Measurements from ENCODE around the gene SOX13.
"Not testable (repeated sequence)": the region's sequence is repeated elsewhere in the genome, so short reads cannot be mapped to it uniquely, and the experiment has no call there.

The SOX13 gene

DNA sequence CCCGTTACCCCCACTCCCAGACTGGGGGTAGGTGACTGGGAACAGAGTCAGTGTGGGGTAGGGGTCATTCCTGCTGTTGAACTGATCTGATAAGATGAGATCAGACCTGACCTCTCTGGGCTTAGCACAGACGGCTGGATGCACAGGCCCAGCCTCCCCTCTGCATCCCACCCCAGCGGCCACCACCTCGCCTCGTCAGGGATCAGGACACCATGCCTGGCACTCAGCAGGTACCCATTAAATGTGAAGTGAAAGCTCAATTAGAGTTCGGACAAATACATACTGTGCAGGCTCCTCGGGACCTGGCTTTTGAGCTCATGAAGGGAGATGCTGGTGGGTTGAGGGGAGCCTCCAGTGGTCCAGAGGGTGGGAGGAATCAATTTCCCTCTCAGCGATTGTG, 15.7 kb downstream of the SOX13 start:
- H3K4me3 Mint-ChIP-seq: no peak overlapping the region
- no peaks in the 10 kb centered on the region for H3K27me3 Mint-ChIP-seq
- no peak overlapping the region for H3K27ac Mint-ChIP-seq
- no peaks in the 10 kb centered on the region for H3K9me3 Mint-ChIP-seq
- H3K36me3 Mint-ChIP-seq (ENCODE audit: low read depth): no peaks in the 10 kb centered on the region
- DNase-seq: no peak
- no peak for ATAC-seq
- H3K4me1 Mint-ChIP-seq: peaks cover 5% of the 10 kb centered on the region

DNA sequence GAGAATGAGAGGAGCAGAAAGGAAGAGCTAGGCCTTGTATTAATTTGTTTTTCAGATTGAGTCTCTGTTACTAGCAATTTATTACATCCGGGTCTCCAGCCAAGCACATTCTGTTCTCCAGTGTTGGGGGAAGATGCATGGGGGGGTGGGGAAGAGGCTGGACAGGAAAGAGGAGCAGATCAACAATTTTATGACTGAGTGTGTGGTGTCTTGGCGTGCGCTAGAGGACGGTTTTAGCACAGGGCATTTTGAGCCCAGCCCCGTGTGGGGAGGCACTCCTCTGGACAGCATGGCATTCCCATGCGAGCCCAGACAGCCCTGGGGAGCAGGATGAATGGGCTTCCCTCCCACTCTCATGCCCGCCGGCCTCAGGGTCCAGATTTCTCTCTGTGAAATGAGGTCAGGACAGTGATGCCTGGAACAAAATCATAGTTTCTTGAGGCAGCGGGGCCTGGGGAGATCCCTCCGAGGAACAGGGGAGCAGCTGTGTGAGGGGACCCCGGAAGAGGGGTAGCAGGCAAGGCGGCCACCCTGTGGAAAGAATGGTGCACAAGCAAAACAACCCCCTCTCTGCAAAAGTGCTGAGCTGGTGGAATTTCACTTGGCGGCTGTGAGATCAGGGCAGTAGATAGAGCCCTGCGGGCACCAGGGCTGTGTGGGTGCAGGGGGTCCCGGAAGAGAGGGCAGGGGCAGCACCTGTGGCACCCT, 16.3 kb downstream of the SOX13 start:
- Mint-ChIP-seq H3K27ac (no peak overlapping the region), H3K27me3 (no peaks in the 10 kb centered on the region), H3K9me3 (no peaks in the 10 kb centered on the region), H3K4me1 (peaks cover 12% of the 10 kb centered on the region), H3K4me3 (no peak overlapping the region), H3K36me3 (ENCODE audit: low read depth) (no peaks in the 10 kb centered on the region)
- ATAC-seq: no peak
- no peak for DNase-seq

DNA sequence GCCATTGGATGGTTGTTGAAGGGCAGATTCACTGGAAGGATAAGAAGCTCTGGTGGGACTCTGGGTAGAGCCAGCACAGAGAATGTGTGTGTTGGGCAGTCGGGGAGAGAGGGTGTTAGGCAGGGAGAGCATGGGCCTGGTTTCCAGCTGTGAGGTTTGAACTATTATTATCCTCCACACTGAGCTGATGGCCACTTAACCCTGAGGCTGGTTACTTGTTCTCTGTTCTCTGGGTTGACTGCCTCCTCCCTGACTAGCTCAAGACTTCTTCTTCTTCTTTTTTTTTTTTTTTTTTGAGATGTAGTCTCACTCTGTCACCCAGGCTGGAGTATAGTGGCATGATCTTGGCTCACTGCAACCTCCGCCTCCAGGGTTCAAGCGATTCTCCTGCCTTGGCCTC, 17.2 kb downstream of the SOX13 start:
- H3K4me3 Mint-ChIP-seq; H3K27ac Mint-ChIP-seq; H3K9me3 Mint-ChIP-seq; DNase-seq; H3K27me3 Mint-ChIP-seq; H3K36me3 Mint-ChIP-seq (ENCODE audit: low read depth); ATAC-seq: not testable (repeated sequence)
- peaks cover 13% of the 10 kb centered on the region for H3K4me1 Mint-ChIP-seq

DNA sequence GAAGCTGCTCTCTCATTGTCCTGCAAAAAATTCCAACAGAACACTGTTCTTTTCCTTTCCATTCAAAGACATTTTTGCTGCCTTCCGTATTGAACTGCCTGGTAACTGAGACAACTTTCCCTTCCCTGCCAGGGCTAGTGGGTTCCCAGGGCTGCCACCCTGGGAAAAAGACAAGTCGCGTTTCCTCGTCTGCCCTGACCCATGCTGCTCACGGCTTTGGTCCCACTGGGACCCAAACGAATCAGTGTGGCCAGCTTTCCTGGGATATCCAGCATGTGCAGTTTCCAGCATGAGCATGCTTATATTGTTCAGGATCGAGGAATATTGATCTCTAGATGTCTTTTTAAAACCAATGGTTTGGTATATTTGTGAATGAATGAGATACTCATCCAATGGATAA, 18.2 kb downstream of the SOX13 start:
- ATAC-seq (no peak), DNase-seq (no peak)
- peaks cover 13% of the 10 kb centered on the region for H3K4me1 Mint-ChIP-seq
- H3K27ac Mint-ChIP-seq: no peak overlapping the region
- H3K36me3 Mint-ChIP-seq (ENCODE audit: low read depth): no peaks in the 10 kb centered on the region
- no peaks in the 10 kb centered on the region for H3K27me3 Mint-ChIP-seq
- no peak overlapping the region for H3K4me3 Mint-ChIP-seq
- H3K9me3 Mint-ChIP-seq: no peaks in the 10 kb centered on the region

DNA sequence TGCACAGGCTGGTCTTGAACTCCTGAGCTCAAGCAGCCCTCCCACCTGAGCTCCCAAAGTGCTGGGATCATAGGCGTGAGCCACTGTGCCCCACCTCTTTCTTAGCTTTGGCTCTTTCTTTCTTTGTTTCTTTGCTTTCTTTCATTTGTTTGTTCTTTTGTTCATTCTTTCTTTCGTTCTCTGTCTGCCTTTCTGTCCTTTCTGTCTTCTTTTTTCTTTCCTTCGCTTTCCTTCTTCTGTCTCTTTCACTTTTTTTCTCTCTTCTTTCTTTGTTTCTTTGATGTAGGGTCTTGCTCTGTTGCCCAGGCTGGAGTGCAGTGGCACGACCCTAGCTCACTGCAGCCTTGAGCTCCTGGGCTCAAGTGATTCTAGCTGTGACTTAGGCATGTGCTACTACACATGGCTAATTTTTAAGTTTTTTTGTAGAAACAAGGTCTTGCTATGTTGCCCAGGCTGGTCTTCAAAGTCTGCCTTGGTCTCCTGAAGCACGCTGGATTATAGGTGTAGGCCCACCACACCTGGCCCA, 18.9 kb downstream of the SOX13 start:
- H3K36me3 Mint-ChIP-seq (ENCODE audit: low read depth): no peaks in the 10 kb centered on the region
- ATAC-seq (no peak), DNase-seq (no peak)
- H3K4me1 Mint-ChIP-seq: peaks cover 15% of the 10 kb centered on the region
- H3K27me3 Mint-ChIP-seq: no peaks in the 10 kb centered on the region
- H3K9me3 Mint-ChIP-seq: no peaks in the 10 kb centered on the region
- no peak overlapping the region for H3K27ac Mint-ChIP-seq
- no peak overlapping the region for H3K4me3 Mint-ChIP-seq

DNA sequence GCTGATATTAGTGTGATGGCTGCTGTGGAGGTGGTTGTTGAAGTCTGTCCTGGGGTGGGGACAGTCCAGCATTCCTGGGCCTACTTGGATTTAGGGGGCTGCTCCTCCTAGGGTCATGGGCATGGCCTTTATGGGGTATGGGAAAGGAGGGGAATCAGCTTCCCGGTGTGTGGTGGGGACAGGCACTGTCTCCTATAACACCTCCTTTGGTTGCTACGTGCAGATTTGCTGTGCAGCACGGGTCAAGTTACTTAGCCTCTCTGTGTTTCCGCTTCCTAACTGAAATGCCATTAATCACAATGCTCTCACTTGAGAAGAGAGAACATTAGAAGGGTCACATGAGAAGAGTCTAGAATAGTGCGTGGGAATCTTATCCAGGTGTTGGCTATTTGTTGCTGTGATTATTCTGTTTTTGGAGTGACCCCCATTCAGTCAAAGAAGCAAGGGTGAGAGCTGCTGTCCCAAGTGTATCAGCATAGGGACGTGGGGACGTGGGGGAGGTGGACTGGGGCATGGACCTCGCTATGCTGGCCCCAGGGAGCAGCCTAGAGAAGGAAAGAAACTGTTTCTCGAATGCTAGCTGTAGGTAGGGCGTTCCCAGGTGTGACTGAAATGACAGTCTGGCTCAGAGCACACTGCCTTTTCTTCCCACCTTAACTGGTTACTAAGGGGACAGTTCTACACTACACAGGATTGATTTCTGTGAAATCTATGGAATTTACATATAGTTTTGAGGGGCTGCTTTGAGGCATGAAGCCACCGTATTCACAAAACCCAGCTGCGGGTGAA, 19.9 kb downstream of the SOX13 start:
- Mint-ChIP-seq H3K27ac (no peak overlapping the region), H3K27me3 (no peaks in the 10 kb centered on the region), H3K4me3 (no peak overlapping the region), H3K9me3 (no peaks in the 10 kb centered on the region), H3K36me3 (ENCODE audit: low read depth) (no peaks in the 10 kb centered on the region), H3K4me1 (peaks cover 18% of the 10 kb centered on the region)
- no peak for ATAC-seq
- no peak for DNase-seq

DNA sequence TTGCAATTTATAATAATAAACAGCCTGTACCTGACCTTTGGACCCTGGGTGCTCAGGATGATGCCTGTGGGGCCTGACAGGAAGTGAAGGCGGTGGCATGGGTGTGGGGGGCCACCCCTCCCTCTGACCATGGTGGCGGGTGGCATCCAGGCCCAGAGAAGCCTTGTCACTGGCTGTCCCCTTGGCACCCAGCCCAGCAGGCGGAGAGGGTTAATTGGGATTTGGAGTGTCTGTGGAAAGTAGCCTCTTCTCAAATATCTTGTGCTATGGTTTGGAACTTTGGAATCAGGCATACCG, 20.5 kb downstream of the SOX13 start:
- H3K4me3 Mint-ChIP-seq: no peak overlapping the region
- no peaks in the 10 kb centered on the region for H3K27me3 Mint-ChIP-seq
- H3K4me1 Mint-ChIP-seq: peaks cover 18% of the 10 kb centered on the region
- H3K27ac Mint-ChIP-seq: peak overlapping the region; percentile 26
- ATAC-seq (no peak), DNase-seq (no peak)
- H3K9me3 Mint-ChIP-seq: no peaks in the 10 kb centered on the region
- no peaks in the 10 kb centered on the region for H3K36me3 Mint-ChIP-seq (ENCODE audit: low read depth)

DNA sequence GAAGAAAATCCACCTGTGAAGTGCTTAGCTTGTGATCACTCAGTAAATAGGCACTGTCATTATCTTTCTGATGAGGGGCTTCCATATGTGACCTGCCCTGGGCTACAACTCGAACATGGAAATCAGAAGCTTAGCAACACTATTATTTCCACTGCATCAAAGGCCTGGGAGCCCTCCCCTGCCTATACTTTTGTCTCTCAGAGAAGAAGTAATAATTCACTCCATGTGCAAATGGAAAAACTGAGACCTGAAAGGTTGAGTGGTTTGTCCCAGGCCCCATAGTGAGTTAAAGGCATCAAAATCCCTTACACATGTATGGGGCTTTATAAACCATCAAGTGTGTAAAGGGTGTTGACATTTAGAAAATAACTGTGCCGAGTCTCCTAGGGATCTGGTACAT, 20.9 kb downstream of the SOX13 start:
- H3K4me3 Mint-ChIP-seq: no peak overlapping the region
- DNase-seq (no peak), ATAC-seq (peak; percentile 38)
- peaks cover 18% of the 10 kb centered on the region for H3K4me1 Mint-ChIP-seq
- H3K27ac Mint-ChIP-seq: peak overlapping the region; percentile 26
- H3K9me3 Mint-ChIP-seq: no peaks in the 10 kb centered on the region
- H3K36me3 Mint-ChIP-seq (ENCODE audit: low read depth): no peaks in the 10 kb centered on the region
- no peaks in the 10 kb centered on the region for H3K27me3 Mint-ChIP-seq

DNA sequence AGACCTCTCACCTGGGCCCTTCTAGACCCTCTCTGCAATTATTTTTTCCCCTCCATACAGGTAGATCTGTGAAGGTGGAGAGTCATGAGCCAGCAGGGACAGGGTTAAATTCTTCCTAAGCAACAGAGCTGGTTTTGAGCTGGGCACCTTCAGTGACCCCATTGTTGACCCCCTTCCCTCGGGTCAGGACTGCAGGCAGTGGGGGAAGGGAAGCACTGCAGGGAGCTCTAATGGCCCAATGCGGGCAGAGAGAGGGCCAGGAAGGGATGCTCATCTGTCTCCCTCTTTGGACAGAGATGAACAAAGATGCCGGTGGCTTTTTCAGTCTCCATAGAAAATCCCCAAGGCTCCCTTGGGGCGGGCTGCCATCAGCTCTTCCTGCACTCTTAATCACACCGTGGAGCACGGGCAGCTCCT, 21.4 kb downstream of the SOX13 start:
- H3K4me3 Mint-ChIP-seq: no peak overlapping the region
- H3K9me3 Mint-ChIP-seq: no peaks in the 10 kb centered on the region
- ATAC-seq: no peak
- no peaks in the 10 kb centered on the region for H3K36me3 Mint-ChIP-seq (ENCODE audit: low read depth)
- no peaks in the 10 kb centered on the region for H3K27me3 Mint-ChIP-seq
- no peak overlapping the region for H3K27ac Mint-ChIP-seq
- H3K4me1 Mint-ChIP-seq: peaks cover 18% of the 10 kb centered on the region
- no peak for DNase-seq

DNA sequence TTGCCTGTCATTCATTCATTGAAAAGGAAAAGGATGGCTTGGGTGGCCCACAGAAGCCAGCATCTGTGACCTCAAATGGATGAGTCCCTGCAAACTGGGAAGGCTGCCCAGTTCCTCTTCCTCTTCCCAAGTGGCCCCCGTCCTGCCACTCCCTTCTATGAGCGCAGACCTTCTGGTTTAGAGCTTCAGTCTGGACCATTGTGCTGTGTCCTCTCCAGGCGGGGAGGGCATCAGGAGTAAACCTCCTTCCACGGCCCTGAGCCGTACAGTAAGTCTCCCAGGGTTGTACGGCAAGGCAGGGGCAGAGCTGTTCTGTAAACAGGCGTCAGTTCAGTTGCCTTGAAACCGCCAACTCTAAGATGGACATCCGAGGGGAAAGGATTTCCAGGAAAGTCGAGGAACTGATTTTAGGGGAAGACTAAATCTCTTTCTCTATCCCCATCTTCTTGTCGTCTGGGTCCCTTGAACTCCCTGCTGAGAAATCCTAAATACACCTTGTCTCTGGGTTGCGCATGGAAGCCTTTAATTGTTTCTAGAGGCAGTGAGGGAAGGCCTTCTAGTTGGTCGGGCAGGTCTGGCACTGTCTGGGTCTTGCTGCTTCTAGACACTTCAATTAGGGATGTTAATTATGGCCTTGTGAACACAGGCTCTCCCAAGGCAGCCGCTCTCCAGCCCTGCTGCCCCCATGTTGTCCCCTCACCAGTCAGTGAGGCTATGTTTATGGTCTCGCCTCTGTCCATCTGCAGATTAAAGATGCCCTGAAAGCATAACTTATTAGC, 22.1 kb downstream of the SOX13 start:
- Mint-ChIP-seq H3K4me3 (no peak overlapping the region), H3K9me3 (no peaks in the 10 kb centered on the region), H3K4me1 (peaks cover 18% of the 10 kb centered on the region), H3K27me3 (no peaks in the 10 kb centered on the region), H3K36me3 (ENCODE audit: low read depth) (no peaks in the 10 kb centered on the region), H3K27ac (no peak overlapping the region)
- ATAC-seq: no peak
- no peak for DNase-seq

DNA sequence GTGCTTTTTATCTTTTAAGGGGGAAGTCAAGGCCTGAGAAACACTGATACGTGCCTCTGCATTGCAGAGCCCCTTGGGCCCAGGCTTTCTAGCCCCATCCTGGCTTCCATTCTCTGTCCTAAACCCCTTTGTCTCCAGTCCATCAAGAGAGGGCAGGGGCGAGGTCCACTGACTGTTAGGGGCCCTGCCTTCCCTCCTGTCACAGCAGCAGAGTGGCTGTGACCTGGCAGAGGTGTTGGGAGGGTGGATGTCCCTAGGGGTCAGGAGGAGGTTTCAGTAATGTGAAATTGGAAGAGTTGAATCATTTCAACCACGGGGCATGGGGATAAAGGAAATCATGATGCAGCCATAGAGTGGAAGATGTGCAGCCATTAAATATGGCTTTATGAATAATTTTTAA, 24.0 kb downstream of the SOX13 start:
- no peak overlapping the region for H3K4me3 Mint-ChIP-seq
- no peaks in the 10 kb centered on the region for H3K36me3 Mint-ChIP-seq (ENCODE audit: low read depth)
- H3K27ac Mint-ChIP-seq: no peak overlapping the region
- H3K27me3 Mint-ChIP-seq: no peaks in the 10 kb centered on the region
- H3K9me3 Mint-ChIP-seq: no peaks in the 10 kb centered on the region
- peaks cover 22% of the 10 kb centered on the region for H3K4me1 Mint-ChIP-seq
- no peak for DNase-seq
- ATAC-seq: peak; percentile 70

DNA sequence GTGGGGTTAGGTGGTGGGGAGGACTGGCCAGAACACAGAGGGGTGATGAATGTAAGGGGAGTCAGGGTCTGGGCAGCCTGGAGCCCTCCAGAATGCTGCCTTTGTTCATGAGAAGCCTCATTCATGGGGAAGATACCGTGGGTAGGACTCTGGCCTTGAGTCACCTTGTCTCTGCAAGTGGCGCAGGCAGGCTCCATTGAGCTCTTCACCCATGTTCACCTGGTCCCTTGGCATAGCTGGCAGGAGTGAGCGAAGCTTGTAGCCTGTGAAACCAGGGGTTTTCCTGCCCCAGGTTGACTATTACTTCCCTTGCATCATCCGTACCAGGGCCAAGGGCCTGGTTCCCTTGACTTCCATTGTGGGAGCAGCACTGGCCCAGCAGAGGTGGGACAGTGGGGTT, 25.8 kb downstream of the SOX13 start:
- Mint-ChIP-seq H3K4me1 (peaks cover 32% of the 10 kb centered on the region), H3K27ac (no peak overlapping the region), H3K27me3 (no peaks in the 10 kb centered on the region), H3K9me3 (no peaks in the 10 kb centered on the region), H3K4me3 (no peak overlapping the region), H3K36me3 (ENCODE audit: low read depth) (no peaks in the 10 kb centered on the region)
- ATAC-seq (no peak), DNase-seq (no peak)

DNA sequence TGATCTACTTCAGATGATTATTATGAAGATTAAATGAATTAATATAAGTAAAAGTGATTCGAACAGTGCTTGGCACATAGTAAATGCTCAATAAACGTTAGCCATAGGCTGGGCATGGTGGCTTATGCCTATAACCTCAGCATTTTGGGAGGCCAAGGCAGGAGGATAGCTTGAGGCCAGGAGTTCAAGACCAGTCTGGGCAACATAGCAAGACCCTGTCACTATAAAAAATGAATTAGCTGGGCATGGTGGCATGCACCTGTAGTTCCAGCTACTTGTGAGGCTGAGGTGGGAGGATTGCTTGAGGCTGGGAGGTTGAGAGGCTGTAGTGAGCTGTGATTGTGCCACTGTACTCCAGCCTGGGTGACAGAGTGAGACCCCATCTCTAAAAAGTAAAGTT, 26.8 kb downstream of the SOX13 start:
- H3K36me3 Mint-ChIP-seq (ENCODE audit: low read depth); ATAC-seq; DNase-seq; H3K9me3 Mint-ChIP-seq; H3K27me3 Mint-ChIP-seq; H3K27ac Mint-ChIP-seq; H3K4me3 Mint-ChIP-seq: not testable (repeated sequence)
- H3K4me1 Mint-ChIP-seq: peaks cover 35% of the 10 kb centered on the region

DNA sequence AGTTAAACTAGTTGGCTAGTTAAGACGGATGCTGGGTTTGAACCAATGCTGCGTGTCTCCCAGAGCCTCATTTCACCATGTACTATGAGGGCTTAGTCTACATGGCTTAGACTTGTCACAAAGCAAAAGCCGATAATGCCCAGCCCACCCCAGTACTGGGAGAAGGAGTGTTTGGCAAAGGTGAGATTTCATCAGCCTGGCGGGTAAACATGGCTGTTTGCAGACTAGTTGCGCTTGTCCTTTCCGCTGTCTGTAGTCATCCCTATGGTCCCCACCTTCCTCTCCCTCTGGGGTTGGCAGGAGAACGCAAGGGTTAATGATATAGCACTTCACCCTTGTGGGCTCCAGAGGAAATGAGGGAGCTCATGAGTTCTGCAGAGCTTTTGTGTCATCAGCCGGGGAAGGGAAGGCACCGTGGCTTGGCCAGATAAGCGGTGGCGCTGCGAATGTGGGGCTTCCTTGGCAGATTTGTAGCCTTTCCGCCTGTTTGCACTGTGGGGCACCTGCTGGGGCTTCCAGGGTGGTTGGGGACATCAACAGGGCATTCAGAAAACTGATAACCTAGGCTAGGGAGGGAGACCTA, 29.2 kb downstream of the SOX13 start:
- peak overlapping the region; percentile 35 for H3K4me3 Mint-ChIP-seq

More for the DNA sequence above, 29.2 kb downstream of the SOX13 start:
- Mint-ChIP-seq H3K27ac (peak overlapping the region; percentile 76), H3K27me3 (no peaks in the 10 kb centered on the region), H3K36me3 (ENCODE audit: low read depth) (no peaks in the 10 kb centered on the region), H3K4me1 (peaks cover 37% of the 10 kb centered on the region), H3K9me3 (no peaks in the 10 kb centered on the region)
- ATAC-seq (peak; percentile 3), DNase-seq (peak; percentile 28)
